B cell (primary cell): ENCODE results near the gene GOLGA8T. TPM values are rescaled to one million over a fixed set of nuclear protein-coding genes. Genes with fewer than 3 reads are reported as not detected.
"Not testable (repeated sequence)": the region's sequence is repeated elsewhere in the genome, so short reads cannot be mapped to it uniquely, and the experiment has no call there.

ENCODE experiments used
- ATAC-seq: fragments of 200-7000 bp; cut with Tn5 transposase; one replicate; pipeline ENCODE4 v1.10.0; 2021; ENCODE audit warnings: low read depth, mild to moderate bottlenecking, moderate number of reproducible peaks, moderate library complexity
- CTCF ChIA-PET: fragments of 350-600 bp; sonication (Branson Sonifier 250); formaldehyde crosslinking; loops from one replicate; lab custom pipeline; 2021; ENCODE audit warnings: antibody characterized with exemption, inconsistent platforms; lab: Charles Lee
- POLR2A ChIA-PET: fragments of 350-600 bp; sonication (Branson Sonifier 250); formaldehyde crosslinking; loops from one replicate; lab custom pipeline; 2021; ENCODE audit warnings: antibody characterized with exemption; lab: Charles Lee
- DNase-seq: peaks from one replicate; pipeline ENCODE4 v3.0.0; 2013
- H2AFZ ChIP-seq: 2 replicates; pipeline ENCODE4 v1.6.1; 2012; ENCODE audit warnings: mild to moderate bottlenecking, low read depth, low read length; ENCODE audit not compliant: insufficient read depth, poor library complexity, severe bottlenecking
- H3K27ac ChIP-seq, 2 donors: 1 replicate in 1 of 2; 2 replicates in 1 of 2; pipeline ENCODE4 v1.5.1; 2012 to 2013; ENCODE audit warnings: low read length in 2 of 2, mild to moderate bottlenecking in 2 of 2, moderate library complexity in 1 of 2
- H3K27me3 ChIP-seq, 4 experiments: fragments of 200-600 bp in 1 of 4; sonication (generic) in 1 of 4; replicated peaks in 1 of 4; 1 replicate in 2 of 4; 2 replicates in 2 of 4; pipeline versions ENCODE4 v1.6.1 to v1.7.0; 2013 to 2016; ENCODE audit warnings: low read length in 3 of 4, mild to moderate bottlenecking in 2 of 4, mixed read lengths in 1 of 4, moderate library complexity in 1 of 4; ENCODE audit not compliant: insufficient read depth in 4 of 4, control insufficient read depth in 3 of 4; ENCODE audit errors: control extremely low read depth in 1 of 4
- H3K36me3 ChIP-seq, 2 experiments: replicated peaks in 1 of 2; 1 replicate in 1 of 2; 2 replicates in 1 of 2; pipeline versions ENCODE4 v1.6.1 to v1.7.1; 2013; ENCODE audit warnings: low read length in 1 of 2; ENCODE audit not compliant: insufficient read depth in 2 of 2, control insufficient read depth in 1 of 2; ENCODE audit errors: control extremely low read depth in 1 of 2, extremely low read depth in 1 of 2
- H3K4me1 ChIP-seq, 2 donors: fragments of 200-600 bp in 1 of 2; sonication (generic) in 1 of 2; 1 replicate in 1 of 2; 2 replicates in 1 of 2; pipeline versions ENCODE4 v1.5.1 to v1.6.1; 2013 to 2017; ENCODE audit warnings: low read length in 2 of 2; ENCODE audit not compliant: control insufficient read depth in 2 of 2, insufficient read depth in 2 of 2
- H3K4me2 ChIP-seq: replicated peaks from 2 replicates; pipeline ENCODE3; 2012; ENCODE audit warnings: mild to moderate bottlenecking, low read depth, low read length; ENCODE audit not compliant: poor library complexity, severe bottlenecking
- H3K4me3 ChIP-seq, 5 experiments: fragments of 200-600 bp in 1 of 5; sonication (generic) in 1 of 5; 1 replicate in 3 of 5; 2 replicates in 2 of 5; pipeline versions ENCODE4 v1.5.1 to v1.7.0; 2011 to 2016; ENCODE audit warnings: low read length in 4 of 5, mild to moderate bottlenecking in 4 of 5, low read depth in 2 of 5, control low read depth in 1 of 5, moderate library complexity in 1 of 5; ENCODE audit not compliant: insufficient read depth in 1 of 5; ENCODE audit errors: control extremely low read depth in 1 of 5, extremely low read depth in 1 of 5
- H3K79me2 ChIP-seq: fragments of 200-600 bp; sonication (generic); one replicate; pipeline ENCODE4 v1.6.0; 2016; ENCODE audit warnings: low read length; ENCODE audit not compliant: control insufficient read depth, insufficient read depth
- H3K9ac ChIP-seq: fragments of 200-600 bp; sonication (generic); 2 replicates; pipeline ENCODE4 v1.6.1; 2017; ENCODE audit warnings: mild to moderate bottlenecking, low read length, moderate library complexity
- H3K9me3 ChIP-seq, 3 donors: one replicate each; pipeline versions ENCODE4 v1.6.1 to v1.7.1; 2013; ENCODE audit warnings: low read length in 2 of 3; ENCODE audit not compliant: control insufficient read depth in 2 of 3, insufficient read depth in 1 of 3; ENCODE audit errors: control extremely low read depth in 1 of 3
- H4K20me1 ChIP-seq: 2 replicates; pipeline ENCODE4 v1.6.0; 2012; ENCODE audit warnings: mild to moderate bottlenecking, low read length; ENCODE audit not compliant: insufficient read depth, control insufficient read depth, poor library complexity, severe bottlenecking
- H3K27ac Mint-ChIP-seq: one replicate; pipeline ENCODE4 v1.8.0; 2021; ENCODE audit warnings: mixed read lengths
- H3K27me3 Mint-ChIP-seq: one replicate; pipeline ENCODE4 v1.8.0; 2021; ENCODE audit warnings: mixed read lengths
- H3K4me1 Mint-ChIP-seq: one replicate; pipeline ENCODE4 v1.8.0; 2021; ENCODE audit warnings: mixed read lengths
- H3K4me3 Mint-ChIP-seq: one replicate; pipeline ENCODE4 v1.8.0; 2021; ENCODE audit warnings: mixed read lengths
- H3K9me3 Mint-ChIP-seq: one replicate; pipeline ENCODE4 v1.8.0; 2022; ENCODE audit warnings: mixed read lengths; ENCODE audit not compliant: insufficient read depth
- WGBS: methylation state at CpG from one replicate; pipeline ENCODE4 v1.1.5; 2013; ENCODE audit warnings: missing lambda C conversion rate; ENCODE audit not compliant: insufficient coverage; 5-methylcytosine and 5-hydroxymethylcytosine counted together
- intact Hi-C: fragments of 100-400 bp; cut with micrococcal nuclease; formaldehyde crosslinking; loops from one replicate; pipeline ENCODE4 v1.10.0; 2022
- polyA plus RNA-seq: library from polyadenylated mRNA; depleted of rRNA; stranded (reverse); fragments of >200 nt; gene quantifications from 2 replicates; pipeline ENCODE4 v1.2.3, GENCODE V29; 2012
- total RNA-seq, 2 donors: library from RNA; stranded (reverse); fragments of 120-200 nt in 1 of 2; gene quantifications; 1 replicate in 1 of 2; 2 replicates in 1 of 2; pipeline versions ENCODE4 v1.2.3 to v1.2.4, GENCODE V29; 2013 to 2022

The GOLGA8T gene
- total and polyA plus RNA-seq, 2 donors (not counting 1 experiment from before 2014, with no cell fraction given): 0.71 TPM; not detected in 1

DNA sequence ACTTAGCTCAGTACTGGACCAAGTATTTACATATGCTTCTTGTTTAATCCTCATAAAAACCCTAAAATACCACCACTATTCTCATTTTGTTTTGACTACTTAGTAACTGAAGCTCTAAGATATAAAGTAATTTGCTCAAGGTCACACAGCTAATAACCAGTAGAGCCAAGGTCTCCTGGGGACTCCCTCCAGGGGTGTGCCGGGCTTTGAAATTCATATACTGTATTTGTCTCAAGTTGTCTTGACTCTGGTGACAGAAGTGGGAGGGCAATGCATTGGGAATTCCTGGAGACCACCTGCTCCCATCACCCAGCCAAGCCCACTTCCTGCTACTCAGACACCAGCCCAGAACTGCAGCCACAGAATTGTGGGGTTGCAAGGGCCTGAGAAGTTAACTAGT lies 54.9 kb downstream of the GOLGA8T start:
- H3K4me1 ChIP-seq, H3K27me3 Mint-ChIP-seq, H3K4me1 Mint-ChIP-seq, H3K4me2 ChIP-seq, DNase-seq, H3K4me3 Mint-ChIP-seq, intact Hi-C loops, POLR2A ChIA-PET, H3K9ac ChIP-seq, H3K9me3 Mint-ChIP-seq, H3K36me3 ChIP-seq, H4K20me1 ChIP-seq, H2AFZ ChIP-seq, H3K27ac ChIP-seq, H3K27ac Mint-ChIP-seq, CTCF ChIA-PET, H3K27me3 ChIP-seq, H3K9me3 ChIP-seq, H3K79me2 ChIP-seq, ATAC-seq, H3K4me3 ChIP-seq: not testable (repeated sequence)
- WGBS: no CpG with 5 or more reads among the region's 1 CpG

DNA sequence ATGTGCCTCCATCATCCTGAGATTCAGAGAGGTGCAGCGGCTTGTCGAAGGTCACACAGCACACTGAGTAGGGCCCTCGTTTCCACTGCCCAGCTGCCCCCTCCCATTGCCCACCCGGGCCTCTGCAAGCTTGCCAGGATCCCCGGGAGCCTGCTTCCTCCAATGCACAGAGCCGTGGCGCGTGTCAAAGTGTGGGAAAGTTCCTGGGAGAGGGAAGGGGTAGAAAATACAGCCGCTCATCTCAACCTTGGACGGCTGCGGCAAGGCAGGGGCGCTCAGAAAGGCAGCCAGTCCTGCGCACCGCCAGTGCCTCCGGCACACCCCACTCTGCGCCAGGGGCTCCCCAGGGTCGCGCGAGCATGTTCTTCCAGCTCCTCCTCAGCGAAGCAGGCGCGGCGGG lies 56.3 kb downstream of the GOLGA8T start:
- H3K4me3 Mint-ChIP-seq, DNase-seq, H3K4me1 Mint-ChIP-seq, H3K27me3 ChIP-seq, H3K4me3 ChIP-seq, H4K20me1 ChIP-seq, H3K27me3 Mint-ChIP-seq, H3K4me2 ChIP-seq, H3K79me2 ChIP-seq, ATAC-seq, intact Hi-C loops, CTCF ChIA-PET, H3K9me3 Mint-ChIP-seq, POLR2A ChIA-PET, H2AFZ ChIP-seq, H3K27ac Mint-ChIP-seq, H3K27ac ChIP-seq, H3K9ac ChIP-seq, H3K36me3 ChIP-seq, H3K9me3 ChIP-seq, H3K4me1 ChIP-seq: not testable (repeated sequence)
- WGBS: no CpG with 5 or more reads among the region's 23 CpGs

DNA sequence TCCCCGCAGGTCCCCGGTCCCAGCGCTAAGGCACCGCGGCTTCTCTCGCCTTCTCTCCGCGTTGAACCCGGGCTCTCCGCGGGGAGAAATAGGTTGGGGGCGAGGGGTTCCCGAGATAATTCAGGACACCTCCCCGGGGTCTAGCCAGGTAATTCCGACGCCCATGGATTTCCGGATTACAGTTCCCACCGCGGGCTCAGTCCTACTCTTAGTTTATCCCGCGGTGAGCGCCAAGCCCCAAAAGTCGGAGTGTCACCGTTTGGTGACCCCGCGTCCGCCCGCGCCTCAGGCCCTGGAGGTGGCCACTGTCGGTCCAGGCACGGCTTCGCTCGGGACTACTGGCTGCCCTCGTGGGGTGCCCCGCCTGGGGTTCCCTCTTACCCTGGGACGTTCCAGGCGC lies 56.8 kb downstream of the GOLGA8T start:
- H3K27ac Mint-ChIP-seq, ATAC-seq, intact Hi-C loops, DNase-seq, H3K4me3 Mint-ChIP-seq, H3K4me3 ChIP-seq, H3K27me3 Mint-ChIP-seq, H3K79me2 ChIP-seq, H3K9me3 ChIP-seq, H3K36me3 ChIP-seq, H3K4me1 ChIP-seq, H2AFZ ChIP-seq, H4K20me1 ChIP-seq, H3K4me1 Mint-ChIP-seq, H3K9ac ChIP-seq, H3K4me2 ChIP-seq, H3K27ac ChIP-seq, POLR2A ChIA-PET, H3K27me3 ChIP-seq, CTCF ChIA-PET, H3K9me3 Mint-ChIP-seq: not testable (repeated sequence)
- 0% methylated on average over 3 of the region's 37 CpGs for WGBS

DNA sequence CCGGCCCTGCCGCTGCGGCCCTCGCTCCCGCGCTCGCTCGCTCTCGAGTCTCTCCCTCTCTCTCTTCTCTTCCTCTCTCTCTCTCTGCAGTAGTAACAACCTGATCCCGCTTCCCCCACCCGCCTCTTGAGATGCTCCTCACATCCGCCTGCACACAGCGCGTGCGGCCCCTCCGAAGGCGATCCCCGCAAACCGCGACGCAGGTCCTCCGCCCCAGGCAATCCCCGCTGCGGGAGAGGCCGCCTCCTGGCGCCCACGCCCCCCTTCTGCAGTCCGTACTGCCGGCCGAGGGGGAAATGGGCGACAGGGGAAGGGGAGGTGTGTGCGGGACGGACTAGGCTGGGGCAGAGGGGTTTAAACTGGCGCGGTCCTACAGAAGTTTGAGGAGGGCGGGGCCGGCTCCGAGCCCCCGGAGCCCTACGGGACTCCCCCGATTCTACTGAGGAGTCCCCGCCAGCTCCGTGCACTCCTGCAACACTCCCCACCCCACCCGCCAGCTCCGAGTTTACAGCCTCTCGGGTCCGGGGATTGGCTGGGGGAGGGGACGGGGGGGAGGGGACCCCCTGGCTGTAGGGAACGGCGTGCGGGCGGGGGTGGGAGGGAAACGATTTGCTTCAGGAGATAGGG lies 57.4 kb downstream of the GOLGA8T start:
- not testable (repeated sequence) for DNase-seq

More for the DNA sequence above, 57.4 kb downstream of the GOLGA8T start:
- intact Hi-C loops, H3K4me1 ChIP-seq, ATAC-seq, CTCF ChIA-PET, H3K4me1 Mint-ChIP-seq, H2AFZ ChIP-seq, H3K27ac Mint-ChIP-seq, H3K36me3 ChIP-seq, H3K4me2 ChIP-seq, H3K27me3 ChIP-seq, H3K9ac ChIP-seq, H3K4me3 Mint-ChIP-seq, H3K79me2 ChIP-seq, H4K20me1 ChIP-seq, H3K27me3 Mint-ChIP-seq, H3K9me3 ChIP-seq, H3K27ac ChIP-seq, H3K4me3 ChIP-seq, POLR2A ChIA-PET, H3K9me3 Mint-ChIP-seq: not testable (repeated sequence)
- WGBS: no CpG with 5 or more reads among the region's 53 CpGs
